Testis (tissue), 3 donors: ENCODE results near the gene MPP4. TPM values are rescaled to one million over a fixed set of nuclear protein-coding genes. Genes with fewer than 3 reads are reported as not detected.

Experiments
- DNase-seq: peaks from one replicate; pipeline ENCODE4 v3.0.0-alpha.2; 2019
- H3K27ac ChIP-seq, 2 donors: fragments of 200-600 bp; sonication (generic); one replicate each; pipeline ENCODE4 v1.5.1; 2019
- H3K27me3 ChIP-seq: fragments of 200-600 bp; sonication (generic); one replicate; pipeline ENCODE4 v1.5.1; 2019
- H3K36me3 ChIP-seq: fragments of 200-600 bp; sonication (generic); one replicate; pipeline ENCODE4 v1.5.1; 2017; ENCODE audit warnings: low read depth; ENCODE audit errors: missing control alignments
- H3K4me1 ChIP-seq: fragments of 200-600 bp; sonication (generic); one replicate; pipeline ENCODE4 v1.5.1; 2019
- H3K4me3 ChIP-seq, 2 donors: fragments of 200-600 bp; sonication (generic); one replicate each; pipeline ENCODE4 v1.5.1; 2017 to 2019
- H3K9me3 ChIP-seq: fragments of 200-600 bp; sonication (generic); one replicate; pipeline ENCODE4 v1.5.1; 2017
- CTCF ChIP-seq, 3 experiments: fragments of 450-650 bp in 2 of 3; fragments of 200-600 bp in 1 of 3; sonication (generic) in 1 of 3; IDR thresholded peaks; one replicate each; pipeline ENCODE4 v1.5.1; 2016 to 2019; ENCODE audit warnings: antibody characterized with exemption in 3 of 3, mild to moderate bottlenecking in 2 of 3, moderate library complexity in 1 of 3
- POLR2A ChIP-seq: fragments of 450-650 bp; IDR thresholded peaks from one replicate; pipeline ENCODE4 v1.6.1; 2017; ENCODE audit warnings: antibody characterized with exemption, mild to moderate bottlenecking, moderate library complexity
- WGBS, 2 donors: methylation state at CpG; one replicate each; pipeline ENCODE4 v1.1.5; 2018; 5-methylcytosine and 5-hydroxymethylcytosine counted together
- intact Hi-C: fragments of 100-400 bp; cut with DNase I; formaldehyde crosslinking; loops from one replicate; pipeline ENCODE4 v1.15.1; 2023; ENCODE audit warnings: low total_unique reads
- polyA plus RNA-seq: library from polyadenylated mRNA; stranded (reverse); fragments of 350-450 nt; fragmentation: Illumina TruSeq; extraction: RNeasy Lipid Tissue Mini Kit (QIAGEN cat#74804); gene quantifications from one replicate; pipeline ENCODE4 v1.2.3, GENCODE V29; 2014; ENCODE audit warnings: low read depth, low replicate concordance; ENCODE audit not compliant: insufficient read depth
- total RNA-seq, 2 donors: library from RNA; depleted of rRNA; stranded (reverse); fragments of >200 nt; gene quantifications; one replicate each; pipeline ENCODE4 v1.2.3, GENCODE V29; 2016

Gene MPP4
- total and polyA plus RNA-seq, 3 donors from 2014 or later = 0.28 TPM; not detected in 2

GRCh38 chr2:201669865-201670264 is 28.6 kb downstream of the MPP4 start:
- H3K27ac ChIP-seq = no peak overlapping the region
- no peaks in the 10 kb centered on the region for H3K9me3 ChIP-seq
- intact Hi-C loops = no loop called here
- H3K36me3 ChIP-seq = no peaks in the 10 kb centered on the region
- no peak for DNase-seq
- 83 to 95% methylated on average over 1 of the region's 1 CpG for WGBS, 2 donors
- no peaks in the 10 kb centered on the region for H3K4me1 ChIP-seq
- H3K4me3 ChIP-seq = no peak overlapping the region
- H3K27me3 ChIP-seq = no peaks in the 10 kb centered on the region
- TF ChIP-seq POLR2A (no peak), CTCF (IDR thresholded peaks at IDR 0.05) (no peak)

GRCh38 chr2:201668402-201668910 is 30.0 kb downstream of the MPP4 start:
- TF ChIP-seq CTCF (IDR thresholded peaks at IDR 0.05) = no peak
- no peak for TF ChIP-seq POLR2A
- no peak overlapping the region for H3K4me3 ChIP-seq
- no peaks in the 10 kb centered on the region for H3K9me3 ChIP-seq
- 62 to 75% methylated on average over 3 of the region's 3 CpGs for WGBS, 2 donors
- no peak for DNase-seq
- no peak overlapping the region for H3K27ac ChIP-seq
- intact Hi-C loops = no loop called here
- no peaks in the 10 kb centered on the region for H3K27me3 ChIP-seq
- H3K4me1 ChIP-seq = no peaks in the 10 kb centered on the region
- no peaks in the 10 kb centered on the region for H3K36me3 ChIP-seq

GRCh38 chr2:201664334-201664733 is 34.1 kb downstream of the MPP4 start:
- intact Hi-C loops = no loop called here

GRCh38 chr2:201661366-201661765 is 37.1 kb downstream of the MPP4 start:
- Histone ChIP-seq H3K27me3 (no peaks in the 10 kb centered on the region), H3K4me3 (no peak overlapping the region), H3K36me3 (no peaks in the 10 kb centered on the region), H3K9me3 (no peaks in the 10 kb centered on the region), H3K27ac (no peak overlapping the region), H3K4me1 (no peaks in the 10 kb centered on the region)
- TF ChIP-seq POLR2A = no peak
- TF ChIP-seq CTCF (IDR thresholded peaks at IDR 0.05) = no peak
- intact Hi-C loops = no loop called here
- no peak for DNase-seq
- WGBS, 2 donors = 57 to 70% methylated on average over 5 of the region's 5 CpGs

More at GRCh38 chr2:201664334-201664733, 34.1 kb downstream of the MPP4 start:
- TF ChIP-seq CTCF (IDR thresholded peaks at IDR 0.05) (no peak), POLR2A (no peak)
- Histone ChIP-seq H3K27ac (no peak overlapping the region), H3K4me1 (no peaks in the 10 kb centered on the region), H3K9me3 (no peaks in the 10 kb centered on the region), H3K4me3 (no peak overlapping the region), H3K36me3 (no peaks in the 10 kb centered on the region), H3K27me3 (no peaks in the 10 kb centered on the region)
- DNase-seq = no peak
- WGBS, 2 donors = 62 to 66% methylated on average over 8 of the region's 8 CpGs

GRCh38 chr2:201660293-201660895 is 38.0 kb downstream of the MPP4 start:
- Histone ChIP-seq H3K36me3 (no peaks in the 10 kb centered on the region), H3K27me3 (no peaks in the 10 kb centered on the region), H3K27ac (no peak overlapping the region), H3K4me3 (no peak overlapping the region), H3K4me1 (no peaks in the 10 kb centered on the region), H3K9me3 (no peaks in the 10 kb centered on the region)
- no peak for DNase-seq
- intact Hi-C loops = no loop called here
- 71 to 75% methylated on average over 5 of the region's 5 CpGs for WGBS, 2 donors
- TF ChIP-seq POLR2A (no peak), CTCF (IDR thresholded peaks at IDR 0.05) (no peak)
